Colonic mucosa (tissue), 4 donors: Measurements from ENCODE around the gene YTHDF1. TPM values are rescaled to one million over a fixed set of nuclear protein-coding genes. Genes with fewer than 3 reads are reported as not detected.

Experiments
- DNase-seq: peaks from one replicate; pipeline ENCODE4 v3.0.0-alpha.2; 2020
- H3K27ac ChIP-seq: fragments of 200-600 bp; one replicate; pipeline ENCODE4 v1.8.0; 2021
- H3K27me3 ChIP-seq: fragments of 200-600 bp; one replicate; pipeline ENCODE4 v1.8.0; 2021
- H3K36me3 ChIP-seq: fragments of 200-600 bp; one replicate; pipeline ENCODE4 v1.8.0; 2021
- H3K4me1 ChIP-seq: fragments of 200-600 bp; one replicate; pipeline ENCODE4 v1.8.0; 2021; ENCODE audit warnings: mild to moderate bottlenecking
- H3K4me3 ChIP-seq: fragments of 200-600 bp; one replicate; pipeline ENCODE4 v1.8.0; 2021
- H3K9ac ChIP-seq, 2 donors: one replicate each; pipeline ENCODE4 v1.7.0; 2013; ENCODE audit warnings: control low read depth in 2 of 2, low read depth in 2 of 2, low read length in 2 of 2
- H3K9me3 ChIP-seq: fragments of 200-600 bp; one replicate; pipeline ENCODE4 v1.8.0; 2021
- CTCF ChIP-seq: fragments of 200-600 bp; IDR thresholded peaks from one replicate; pipeline ENCODE4 v1.8.0; 2022; ENCODE audit warnings: antibody characterized with exemption, mild to moderate bottlenecking
- intact Hi-C: fragments of 100-400 bp; cut with DNase I; formaldehyde crosslinking; loops from one replicate; pipeline ENCODE4 v1.14.1; 2022
- total RNA-seq, 2 donors: library from RNA; stranded (reverse); fragmentation: NEBNext Ultra II Directional in 1 of 2; extraction: Animal tissue kit (Norgen Biotek cat#: 25700) in 1 of 2; gene quantifications; one replicate each; pipeline ENCODE4 v1.2.1, GENCODE V29; 2021
- donor health status: healthy.
- donor health status: DM: no; HTN: no; CAD: no.
- donor health status: DM: no; HTN: no; CAD: no.

Gene YTHDF1
- total RNA-seq, 2 donors from 2014 or later: 35.4 to 38.7 TPM

- no peaks in the 10 kb centered on the region for H3K4me1 ChIP-seq
- no peak overlapping the region for H3K4me3 ChIP-seq
- no peak overlapping the region for H3K27ac ChIP-seq
- H3K36me3 ChIP-seq: no peaks in the 10 kb centered on the region
- no peak for TF ChIP-seq CTCF
- intact Hi-C loops: no loop called here
- no peaks in the 10 kb centered on the region for H3K27me3 ChIP-seq
- H3K9me3 ChIP-seq: no peaks in the 10 kb centered on the region
- no peak for DNase-seq
- no peak overlapping the region for H3K9ac ChIP-seq
Observed at GRCh38 chr20:63186084-63186483, 29.8 kb downstream of the YTHDF1 start.

- Histone ChIP-seq H3K36me3 (no peaks in the 10 kb centered on the region), H3K4me1 (no peaks in the 10 kb centered on the region), H3K27me3 (peaks cover 4% of the 10 kb centered on the region), H3K27ac (no peak overlapping the region), H3K4me3 (no peak overlapping the region), H3K9ac (no peak overlapping the region), H3K9me3 (no peaks in the 10 kb centered on the region)
- no peak for TF ChIP-seq CTCF
- DNase-seq: no peak
- intact Hi-C loops: no loop called here
Observed at GRCh38 chr20:63185215-63185796, 30.6 kb downstream of the YTHDF1 start.

- peak; percentile 80 for TF ChIP-seq CTCF
- H3K4me3 ChIP-seq: no peak overlapping the region
- H3K9ac ChIP-seq: no peak overlapping the region
- H3K9me3 ChIP-seq: no peaks in the 10 kb centered on the region
- H3K4me1 ChIP-seq: peaks cover 3% of the 10 kb centered on the region
- H3K27me3 ChIP-seq: peaks cover 20% of the 10 kb centered on the region
- DNase-seq: peak; percentile 37
- no peak overlapping the region for H3K27ac ChIP-seq
- intact Hi-C loops: no loop called here
- H3K36me3 ChIP-seq: no peaks in the 10 kb centered on the region
Observed at GRCh38 chr20:63183422-63184146, 32.3 kb downstream of the YTHDF1 start.

GRCh38 chr20:63182946-63183415 is 33.0 kb downstream of the YTHDF1 start:
- H3K4me3 ChIP-seq: no peak overlapping the region
- H3K27me3 ChIP-seq: peaks cover 25% of the 10 kb centered on the region
- TF ChIP-seq CTCF: no peak
- no peak for DNase-seq
- H3K4me1 ChIP-seq: peaks cover 7% of the 10 kb centered on the region
- H3K27ac ChIP-seq: no peak overlapping the region
- intact Hi-C loops: no loop called here
- no peaks in the 10 kb centered on the region for H3K9me3 ChIP-seq
- no peak overlapping the region for H3K9ac ChIP-seq
- no peaks in the 10 kb centered on the region for H3K36me3 ChIP-seq

- intact Hi-C loops: no loop called here
- no peak for DNase-seq
- Histone ChIP-seq H3K27me3 (peaks cover 31% of the 10 kb centered on the region), H3K9ac (no peak overlapping the region), H3K9me3 (no peaks in the 10 kb centered on the region), H3K36me3 (no peaks in the 10 kb centered on the region), H3K4me3 (no peak overlapping the region), H3K27ac (no peak overlapping the region), H3K4me1 (peaks cover 9% of the 10 kb centered on the region)
- no peak for TF ChIP-seq CTCF
Observed at GRCh38 chr20:63182425-63182824, 33.5 kb downstream of the YTHDF1 start.
